HG02884 (cell line): Measurements from ENCODE around the gene DCAF11.
A peak's percentile ranks its signal among the peaks of the same experiment; 100 is the strongest.

Experiments used
- ATAC-seq: cut with Tn5 transposase; IDR thresholded peaks from one replicate; pipeline ENCODE4 v1.9.1; 2021; ENCODE audit warnings: mild to moderate bottlenecking, moderate library complexity; ENCODE audit not compliant: unreplicated experiment

The DCAF11 gene

DNA sequence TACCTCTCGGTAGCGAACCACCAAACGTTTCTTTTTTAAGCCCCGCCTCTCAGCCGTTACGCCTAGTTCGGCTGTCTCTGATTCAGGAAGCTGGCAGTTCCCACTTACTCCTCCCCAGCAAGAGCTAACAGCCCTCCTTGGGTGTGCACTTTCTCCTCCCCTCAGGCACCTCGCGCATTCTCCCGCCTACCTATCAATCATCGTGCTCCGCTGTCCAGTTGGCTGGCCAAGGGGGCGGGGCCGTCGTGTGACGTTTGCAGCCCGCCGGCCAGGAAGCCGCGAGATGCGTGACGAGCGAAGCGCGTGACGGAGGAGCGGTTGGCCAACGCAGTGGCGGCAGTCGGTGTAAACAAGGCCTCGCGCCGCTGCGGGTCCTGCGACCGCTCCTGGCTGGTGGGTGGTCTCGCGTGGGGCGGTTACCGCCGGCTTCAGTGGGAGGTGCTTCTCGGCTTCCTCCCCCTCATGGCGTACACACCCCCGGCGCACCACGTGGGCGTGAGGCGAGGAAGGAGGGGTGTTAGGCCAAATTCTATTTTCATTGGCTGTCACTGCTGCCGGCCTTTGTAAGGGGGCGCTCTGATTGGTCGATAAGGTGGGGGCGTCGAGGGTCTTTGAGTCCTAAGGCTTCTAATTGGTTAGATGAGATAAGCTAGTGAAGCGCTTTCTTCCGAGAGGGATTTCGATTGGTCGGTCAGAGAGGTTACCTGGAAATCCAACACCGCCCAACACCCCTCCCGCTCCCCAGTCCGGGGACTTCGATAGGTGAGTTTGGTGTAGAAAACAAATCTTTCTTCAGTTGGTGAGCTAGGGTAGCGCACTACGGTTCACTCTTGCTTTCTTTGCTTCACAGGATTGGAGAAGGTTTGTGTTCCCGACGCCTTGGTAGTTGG lies at the start of gene DCAF11, which contains the start of gene NRL:
Gene DCAF11 (plus strand): TSS at position 246 of the 890 bp plus-strand sequence. CDS start 818 bp downstream, outside the sequence.
Gene NRL (minus strand): TSS at position 418 of the 890 bp plus-strand sequence. CDS start 32,101 bp downstream, outside the sequence.
- ATAC-seq: peak; percentile 80

DNA sequence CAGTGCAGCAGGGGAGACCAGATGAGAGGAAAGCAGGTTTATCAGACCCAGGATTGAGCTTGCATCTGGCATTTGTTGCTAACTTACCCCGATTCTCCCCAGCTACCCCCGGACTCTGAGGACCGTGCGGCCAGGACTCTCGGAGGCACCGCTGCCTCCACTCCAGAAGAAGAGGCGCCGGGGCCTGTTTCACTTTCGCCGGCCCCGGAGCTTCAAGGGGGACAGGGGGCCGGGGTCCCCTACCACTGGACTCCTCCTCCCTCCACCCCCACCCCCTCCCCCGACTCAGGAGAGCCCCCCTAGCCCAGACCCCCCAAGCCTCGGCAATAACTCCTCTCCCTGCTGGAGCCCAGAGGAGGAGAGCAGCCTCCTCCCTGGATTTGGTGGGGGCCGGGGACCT lies 49.7 kb upstream of the DCAF11 start:
- no peak for ATAC-seq

DNA sequence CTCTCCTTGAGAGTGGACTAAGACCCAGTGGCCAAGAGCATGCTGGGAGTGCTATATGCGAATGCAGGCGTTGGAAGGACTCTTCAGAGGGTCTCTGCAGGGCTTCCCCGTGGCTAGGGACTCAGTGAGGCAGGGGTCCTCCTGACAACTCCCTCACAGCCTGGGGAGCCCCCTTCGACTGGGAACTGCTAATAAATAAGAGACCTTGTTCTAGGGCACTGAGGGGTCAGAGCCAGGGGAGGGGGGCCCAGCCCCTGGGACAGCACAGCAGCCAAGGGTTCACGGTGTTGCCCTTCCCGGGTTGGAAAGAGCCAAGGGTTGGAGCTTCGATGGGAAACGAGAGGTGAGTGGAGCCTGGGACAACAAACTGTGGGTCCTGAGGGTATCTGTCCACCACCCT lies 49.2 kb upstream of the DCAF11 start:
- no peak for ATAC-seq

DNA sequence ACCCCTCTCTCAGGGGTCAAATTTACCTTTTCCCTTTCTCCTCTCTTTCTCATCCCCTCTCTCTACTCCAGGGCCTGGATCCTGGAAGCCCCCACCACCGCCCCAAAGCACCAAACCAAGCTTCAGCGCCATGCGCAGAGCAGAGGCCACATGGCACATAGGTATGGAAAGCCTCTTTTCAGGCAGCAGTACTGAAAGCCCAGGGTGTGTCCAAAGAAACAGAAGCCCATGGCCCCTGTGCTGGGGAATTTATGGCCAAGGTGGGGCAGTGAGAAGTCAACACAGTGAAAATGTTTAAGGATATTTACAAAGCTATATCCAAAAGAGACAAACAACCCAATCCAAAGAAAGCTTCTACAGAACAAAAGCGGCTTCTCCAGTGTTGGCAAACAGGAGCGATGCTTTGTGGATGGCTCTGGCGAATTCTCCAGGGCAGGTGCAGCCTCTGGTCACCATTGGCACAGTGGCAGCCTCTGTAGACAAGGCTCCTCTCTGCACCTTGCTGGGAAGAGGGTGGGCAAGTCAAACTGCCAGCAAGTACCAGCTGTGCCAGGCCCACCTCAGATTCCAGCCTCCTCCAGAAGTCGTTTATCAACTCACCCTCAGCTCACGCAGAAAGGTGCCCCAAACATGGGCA lies 48.0 kb upstream of the DCAF11 start:
- no peak for ATAC-seq

DNA sequence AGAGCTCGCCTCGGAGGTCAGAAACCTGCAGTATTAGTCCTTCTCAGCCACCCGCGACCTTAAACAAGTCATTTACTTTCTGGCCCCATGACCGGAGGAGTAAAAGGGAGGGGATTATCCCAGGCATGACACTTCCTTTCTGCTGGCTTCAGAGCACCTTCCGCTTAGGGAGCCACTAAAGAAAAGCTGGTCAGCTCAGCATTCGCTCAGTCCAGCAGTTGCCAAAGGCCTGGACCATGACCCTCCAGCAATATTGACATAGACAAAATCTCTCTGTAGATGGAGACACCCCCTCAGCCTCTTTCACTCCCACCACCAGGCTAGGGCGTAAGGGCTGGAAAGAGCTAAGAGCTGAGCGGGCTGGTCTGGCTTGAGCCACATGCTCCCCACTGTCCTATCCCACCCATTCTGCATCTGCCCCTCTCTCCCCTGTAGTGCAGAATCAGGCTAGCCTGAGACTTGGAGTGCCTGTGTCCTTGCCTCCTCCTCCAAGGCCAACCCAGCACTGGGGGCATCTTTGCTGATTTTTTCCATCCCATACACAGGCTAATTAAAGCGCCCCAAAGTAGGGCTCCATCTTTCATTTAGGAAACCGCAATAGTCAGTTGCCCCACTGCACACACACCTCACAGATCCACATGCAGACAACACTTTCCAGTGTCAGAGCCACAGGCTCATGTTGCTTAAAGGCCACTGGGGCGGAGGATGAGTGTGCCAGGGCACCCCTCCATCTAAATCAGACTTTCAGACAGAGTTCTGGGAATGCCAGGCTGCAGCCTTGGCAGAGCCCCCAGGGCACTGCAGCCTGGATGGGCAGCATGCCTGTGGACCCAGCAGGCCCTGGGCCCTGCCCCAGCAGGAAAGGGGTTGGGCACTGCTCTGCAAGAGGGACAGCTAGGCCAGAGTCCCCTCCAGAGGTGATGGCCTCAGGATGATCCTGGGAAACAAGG lies 47.2 kb upstream of the DCAF11 start:
- no peak for ATAC-seq

DNA sequence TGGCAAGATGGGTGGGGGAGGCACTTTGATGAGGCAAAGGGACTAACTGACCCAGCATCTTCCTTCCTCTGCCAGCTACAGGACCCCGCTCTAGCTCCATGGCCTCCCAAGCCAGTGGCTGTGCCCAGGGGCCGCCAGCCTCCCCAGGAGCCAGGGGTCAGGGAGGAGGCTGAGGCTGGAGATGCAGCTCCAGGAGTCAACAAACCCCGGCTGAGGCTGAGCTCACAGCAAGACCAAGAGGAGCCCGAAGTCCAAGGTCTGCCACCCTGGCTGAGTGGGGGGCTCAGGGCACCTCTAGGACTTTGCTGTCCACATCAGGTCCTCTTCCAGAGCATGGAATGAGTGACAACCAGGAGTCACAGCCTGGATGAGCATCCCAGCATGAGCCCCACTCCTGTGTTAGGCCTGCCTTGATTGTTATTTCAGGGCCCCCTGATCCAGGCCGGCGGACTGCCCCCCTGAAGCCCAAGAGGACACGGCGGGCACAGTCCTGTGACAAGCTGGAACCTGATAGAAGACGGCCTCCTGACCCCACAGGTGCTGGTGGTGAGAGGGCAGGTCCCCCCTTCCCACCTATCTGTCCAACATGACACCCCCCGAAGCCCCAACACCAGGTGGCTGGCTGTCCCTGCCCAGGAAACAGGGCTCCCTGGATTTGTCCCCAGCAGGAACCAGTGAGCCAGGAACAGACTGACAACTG lies 45.7 kb upstream of the DCAF11 start:
- no peak for ATAC-seq

DNA sequence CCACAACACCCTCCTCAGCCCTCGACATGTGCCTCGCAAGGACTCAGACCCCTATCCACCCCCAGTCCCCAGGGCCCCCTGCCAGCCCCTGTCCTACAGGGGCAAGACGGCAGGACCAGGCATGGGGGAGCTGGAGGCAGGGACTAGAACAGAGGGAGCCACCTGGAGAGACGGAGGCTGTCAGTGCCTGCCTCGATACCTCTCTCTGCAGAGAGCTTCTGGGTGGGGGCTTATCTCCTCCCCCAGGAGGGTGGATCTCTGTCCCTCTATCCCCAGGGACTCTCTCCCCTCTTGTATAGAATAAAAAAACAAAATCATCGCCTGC lies 45.2 kb upstream of the DCAF11 start:
- ATAC-seq: no peak

DNA sequence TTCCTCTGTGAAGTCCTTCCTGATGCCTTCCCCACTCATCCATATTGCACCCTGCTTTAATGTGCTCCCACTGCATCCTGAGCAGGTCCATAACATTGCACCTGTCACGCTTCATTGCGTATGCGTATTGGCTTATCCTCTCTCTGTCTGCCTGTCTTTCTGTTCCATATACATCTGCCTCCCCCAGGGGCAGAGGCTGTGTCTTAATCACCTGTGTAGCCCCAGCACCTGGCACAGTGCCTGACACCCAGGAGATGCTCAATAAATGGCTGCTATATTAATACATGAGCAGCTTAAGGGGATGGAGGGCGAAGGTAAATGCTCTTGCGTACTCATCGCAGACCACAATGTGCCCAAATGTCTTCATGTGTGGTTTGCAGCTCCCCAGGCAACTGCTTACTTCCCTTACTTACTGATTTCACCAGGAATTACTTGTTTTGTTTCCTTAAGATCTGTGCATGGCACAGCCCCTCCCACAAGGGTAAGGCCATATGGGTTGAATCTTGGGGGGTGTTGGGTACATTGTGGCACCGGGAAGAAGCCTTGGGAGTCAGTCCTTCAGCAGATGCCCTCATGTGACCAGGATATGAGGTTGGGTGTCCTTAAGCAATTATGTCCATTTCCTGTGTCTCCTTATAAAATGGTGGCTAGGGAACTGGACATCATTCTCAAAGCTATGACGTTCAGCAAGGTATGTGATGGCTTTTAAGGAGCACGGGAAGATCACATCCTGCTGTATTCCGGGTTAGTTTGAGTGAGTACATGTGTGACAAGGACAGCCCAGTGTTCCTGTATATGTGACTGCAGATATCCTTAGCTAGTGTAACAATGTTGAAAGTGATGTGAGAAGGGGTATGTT lies 44.1 kb upstream of the DCAF11 start:
- ATAC-seq: no peak

DNA sequence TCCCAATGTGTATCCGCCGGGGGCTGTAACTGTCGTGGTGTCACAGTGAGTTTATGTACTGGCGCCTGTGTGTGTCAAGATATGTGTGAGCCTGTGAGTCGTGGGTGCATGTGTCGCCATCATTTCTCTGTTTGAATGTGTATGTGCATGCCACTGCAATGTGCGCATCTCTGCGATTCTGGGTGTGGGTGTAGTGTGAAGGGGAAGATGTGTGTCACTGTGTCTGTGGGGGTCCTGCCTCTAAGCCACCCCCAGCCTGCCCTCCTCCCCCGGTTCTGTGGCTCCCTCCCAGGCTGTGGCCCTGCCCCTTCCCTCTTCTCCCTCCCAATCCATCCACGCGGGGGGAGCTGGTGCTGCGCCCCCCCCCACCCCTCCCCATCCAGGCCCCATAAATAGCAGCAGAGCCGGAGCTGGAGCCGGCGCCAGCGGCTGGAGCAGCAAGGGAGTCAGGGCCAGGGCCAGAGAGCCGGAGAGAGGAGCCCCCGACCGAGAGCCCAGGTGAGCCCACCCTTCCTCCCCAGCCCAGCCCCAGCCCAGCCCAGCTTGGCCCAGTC lies 43.4 kb upstream of the DCAF11 start, which contains the start of gene CPNE6:
Gene CPNE6 (plus strand): TSS at position 419 of the 554 bp plus-strand sequence. CDS start 1,375 bp downstream, outside the sequence.
- ATAC-seq: no peak

DNA sequence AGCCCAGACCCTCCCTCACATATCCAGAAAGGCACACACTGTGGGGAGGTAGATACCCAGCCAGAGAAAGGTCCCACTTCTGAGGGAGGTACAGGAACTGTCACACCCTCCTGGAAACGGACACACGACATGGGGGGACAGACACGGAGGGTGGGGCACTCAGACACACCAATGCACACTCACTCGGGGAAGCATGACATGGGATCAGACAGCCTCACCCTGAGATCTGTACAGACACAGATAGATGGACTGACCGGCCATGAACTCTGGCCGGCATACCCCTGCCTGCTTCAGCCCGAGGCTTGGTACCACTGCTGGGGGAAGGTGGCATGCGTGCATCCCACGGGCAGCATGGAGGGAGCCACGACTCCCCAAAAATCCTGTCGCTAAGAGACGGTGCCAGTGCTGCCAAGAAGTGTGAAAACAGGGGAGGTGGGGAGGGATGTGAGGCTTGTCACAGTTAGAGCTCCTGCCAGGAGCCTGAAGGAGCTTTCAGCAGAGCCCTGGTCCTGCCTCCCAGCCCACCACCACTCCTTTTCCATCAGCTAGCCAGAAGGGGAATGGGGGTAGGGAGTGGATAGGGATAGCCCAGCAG lies 42.6 kb upstream of the DCAF11 start:
- ATAC-seq: no peak

DNA sequence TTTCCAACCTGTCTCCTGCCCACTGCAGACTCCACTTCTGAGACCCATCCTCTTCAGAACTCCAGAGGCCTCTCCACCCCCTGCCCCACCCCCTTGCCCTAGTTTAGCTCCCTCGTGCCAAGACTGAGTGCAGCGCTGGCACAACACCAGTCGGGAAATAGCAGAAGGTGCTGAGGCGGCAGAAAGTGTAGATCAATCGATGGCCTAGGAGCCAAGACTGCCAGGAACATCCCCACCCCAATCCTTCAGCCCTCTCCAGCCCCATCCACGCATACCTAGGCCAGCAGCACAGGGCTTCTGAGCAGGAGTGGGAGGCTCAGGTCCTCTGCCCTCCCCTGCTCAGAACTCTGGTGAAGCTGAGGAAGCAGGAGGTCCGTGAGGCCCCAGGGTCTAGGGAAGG lies 42.1 kb upstream of the DCAF11 start:
- ATAC-seq: no peak

DNA sequence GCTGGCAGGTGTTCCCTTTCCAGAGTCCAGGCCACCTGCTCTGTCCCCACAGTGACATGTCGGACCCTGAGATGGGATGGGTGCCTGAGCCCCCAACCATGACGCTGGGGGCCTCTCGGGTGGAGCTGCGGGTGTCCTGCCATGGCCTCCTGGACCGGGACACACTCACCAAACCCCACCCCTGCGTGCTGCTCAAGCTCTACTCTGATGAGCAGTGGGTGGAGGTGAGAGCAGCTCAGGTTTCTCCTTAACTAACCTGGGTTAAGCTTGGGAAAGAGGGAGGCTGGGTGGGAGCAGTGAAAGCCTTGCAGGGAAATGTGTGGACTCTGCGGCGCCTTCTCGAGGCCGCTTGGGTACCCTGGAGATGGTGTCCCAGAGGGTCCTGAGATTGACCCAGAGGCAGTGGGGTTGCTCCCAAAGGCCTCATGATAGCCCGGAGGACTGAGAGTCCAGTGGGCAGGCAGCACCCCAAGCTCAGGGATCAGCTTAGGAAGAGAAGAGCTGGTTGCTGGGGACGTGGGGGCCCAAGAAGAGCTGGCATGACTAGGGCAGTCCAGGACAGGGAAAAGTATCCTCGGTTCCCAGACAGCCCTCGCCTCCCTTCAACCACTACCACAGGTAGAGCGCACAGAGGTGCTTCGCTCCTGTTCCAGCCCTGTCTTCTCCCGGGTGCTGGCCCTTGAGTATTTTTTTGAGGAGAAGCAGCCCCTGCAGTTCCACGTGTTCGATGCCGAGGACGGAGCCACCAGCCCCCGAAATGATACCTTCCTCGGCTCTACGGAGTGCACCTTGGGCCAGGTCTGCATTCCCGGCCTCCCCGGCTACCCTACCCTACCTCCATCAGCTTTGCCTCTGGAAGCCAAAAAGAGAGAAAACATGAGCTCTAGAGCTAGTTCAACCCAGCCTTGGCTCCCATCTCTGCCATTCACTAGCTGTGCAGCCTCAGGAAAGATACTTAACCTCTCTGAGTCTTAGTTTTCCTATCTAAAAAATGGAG lies 41.4 kb upstream of the DCAF11 start:
- no peak for ATAC-seq

DNA sequence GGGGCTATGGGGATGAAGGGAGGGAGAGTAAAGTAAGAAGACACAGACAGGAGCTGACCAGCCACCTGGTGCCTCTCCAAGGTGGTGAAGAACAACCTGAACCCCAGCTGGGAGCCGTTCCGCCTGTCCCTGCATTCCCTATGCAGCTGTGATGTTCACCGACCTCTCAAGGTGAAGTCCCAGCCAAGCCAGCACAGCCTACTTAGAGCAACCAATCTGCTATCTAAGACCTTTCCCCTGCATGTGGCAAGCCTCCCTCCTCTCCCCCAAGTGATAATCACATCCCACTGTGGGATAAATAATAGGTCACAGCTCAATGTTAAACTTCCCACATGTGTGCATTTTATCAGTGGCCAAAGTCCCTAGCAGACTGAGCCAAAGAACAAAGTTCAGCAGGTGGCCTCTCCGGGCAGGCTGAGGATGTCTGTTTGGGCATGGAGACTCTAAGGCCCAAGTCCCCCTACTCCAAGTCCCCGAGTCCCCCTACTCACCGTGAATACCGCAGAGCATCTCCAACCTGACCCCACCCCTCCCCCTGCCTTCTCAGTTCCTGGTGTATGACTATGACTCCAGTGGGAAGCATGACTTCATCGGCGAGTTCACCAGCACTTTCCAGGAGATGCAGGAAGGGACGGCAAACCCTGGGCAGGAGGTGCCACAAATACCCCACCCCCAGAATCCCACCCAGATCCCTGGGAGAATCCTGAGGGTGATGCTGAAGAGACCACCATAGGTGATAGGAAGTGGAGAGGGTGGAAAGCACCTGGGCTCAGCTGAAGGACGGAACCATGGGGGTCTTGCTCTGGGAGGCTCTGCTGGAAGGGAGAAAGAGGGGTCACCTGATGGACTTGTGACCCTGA lies 39.7 kb upstream of the DCAF11 start:
- ATAC-seq: no peak

DNA sequence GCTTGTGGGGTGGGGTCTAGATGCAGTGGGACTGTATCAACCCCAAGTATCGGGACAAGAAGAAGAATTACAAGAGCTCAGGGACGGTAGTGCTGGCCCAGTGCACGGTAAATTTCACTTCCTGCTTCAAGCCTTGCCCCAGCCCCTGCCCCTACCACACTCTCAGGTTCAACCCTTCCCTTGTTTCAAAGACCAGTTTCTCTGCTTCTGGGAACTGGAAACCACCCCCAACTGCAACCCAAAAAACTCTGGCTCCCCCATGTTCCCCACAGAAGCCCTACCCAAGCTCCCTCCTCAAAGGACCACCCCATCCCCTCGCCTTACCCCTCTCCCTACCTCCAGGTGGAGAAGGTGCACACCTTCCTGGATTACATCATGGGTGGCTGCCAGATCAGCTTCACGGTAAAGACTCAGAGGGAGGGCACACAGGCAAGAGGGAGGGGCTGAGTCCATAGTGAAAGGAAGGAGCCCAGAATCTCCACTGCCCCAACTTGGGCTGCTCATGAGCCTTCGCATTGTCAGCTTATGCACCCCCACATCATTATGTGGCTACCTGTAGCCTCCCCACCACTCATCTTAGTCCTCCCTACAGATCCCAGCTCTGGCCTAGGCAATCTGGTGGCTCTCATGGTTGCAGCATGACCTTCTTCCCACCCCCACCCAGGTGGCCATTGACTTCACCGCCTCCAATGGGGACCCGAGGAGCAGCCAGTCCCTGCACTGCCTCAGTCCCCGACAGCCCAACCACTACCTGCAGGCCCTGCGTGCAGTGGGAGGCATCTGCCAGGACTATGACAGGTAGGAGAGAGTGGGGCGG lies 38.9 kb upstream of the DCAF11 start:
- ATAC-seq: no peak

DNA sequence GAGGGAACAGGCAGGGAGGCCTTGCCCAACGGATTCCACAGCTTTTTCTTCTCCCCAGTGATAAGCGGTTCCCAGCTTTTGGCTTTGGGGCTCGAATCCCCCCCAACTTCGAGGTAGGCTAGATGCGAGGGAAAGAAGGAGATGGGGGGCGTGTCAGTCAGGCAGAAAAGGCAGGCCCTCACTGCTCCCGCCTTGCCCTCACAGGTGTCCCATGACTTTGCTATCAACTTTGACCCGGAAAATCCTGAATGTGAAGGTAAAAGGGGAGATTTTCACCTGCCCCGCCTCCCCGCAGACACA lies 38.3 kb upstream of the DCAF11 start:
- no peak for ATAC-seq

DNA sequence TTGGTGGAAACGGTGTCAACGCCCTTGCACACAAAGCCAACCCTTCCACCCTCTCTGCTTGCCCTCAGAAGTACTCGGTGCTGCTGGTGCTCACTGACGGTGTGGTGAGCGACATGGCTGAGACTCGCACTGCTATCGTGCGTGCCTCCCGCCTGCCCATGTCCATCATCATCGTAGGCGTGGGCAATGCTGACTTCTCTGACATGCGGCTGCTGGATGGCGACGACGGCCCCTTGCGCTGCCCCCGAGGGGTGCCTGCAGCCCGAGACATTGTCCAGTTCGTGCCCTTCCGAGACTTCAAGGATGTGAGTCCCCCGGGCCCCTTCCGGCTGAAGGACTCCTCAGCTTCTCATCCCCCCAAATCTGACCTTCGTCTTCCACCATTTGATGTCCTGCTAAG lies 37.5 kb upstream of the DCAF11 start:
- no peak for ATAC-seq
